ENCODE data around the gene PAK1IP1.
A peak's percentile ranks its signal among the peaks of the same experiment; 100 is the strongest.
"Not testable (repeated sequence)": the region's sequence is repeated elsewhere in the genome, so short reads cannot be mapped to it uniquely, and the experiment has no call there.

The PAK1IP1 gene

GRCh38 chr6:10694302-10695085, at the start of gene PAK1IP1, which contains the start of gene C6orf52:
Gene PAK1IP1 (plus strand): TSS chr6:10694972. CDS start chr6:10694986, 14 bp downstream.
Gene C6orf52 (minus strand): TSS chr6:10694616. CDS start chr6:10687550, 7,066 bp downstream.
- DNase-seq: peak; percentile 93

GRCh38 chr6:10655508-10656055, 39.2 kb upstream of the PAK1IP1 start:
- DNase-seq: peak; percentile 24

- DNase-seq: no peak
Observed at GRCh38 chr6:10658910-10659698, 35.7 kb upstream of the PAK1IP1 start.

- no peak for DNase-seq
Observed at GRCh38 chr6:10659699-10660348, 34.9 kb upstream of the PAK1IP1 start.

GRCh38 chr6:10660431-10661191, 34.2 kb upstream of the PAK1IP1 start:
- DNase-seq: not testable (repeated sequence)

GRCh38 chr6:10662207-10662606, 32.6 kb upstream of the PAK1IP1 start:
- no peak for DNase-seq

- no peak for DNase-seq
Observed at GRCh38 chr6:10662742-10663141, 32.0 kb upstream of the PAK1IP1 start.

GRCh38 chr6:10665595-10665994, 29.2 kb upstream of the PAK1IP1 start:
- DNase-seq: not testable (repeated sequence)

- no peak for DNase-seq
Observed at GRCh38 chr6:10668126-10668917, 26.4 kb upstream of the PAK1IP1 start.

GRCh38 chr6:10676403-10676802, 18.4 kb upstream of the PAK1IP1 start:
- DNase-seq: no peak

GRCh38 chr6:10678456-10678855, 16.3 kb upstream of the PAK1IP1 start:
- no peak for DNase-seq

GRCh38 chr6:10681795-10682194, 13.0 kb upstream of the PAK1IP1 start:
- no peak for DNase-seq

GRCh38 chr6:10682355-10682988, 12.3 kb upstream of the PAK1IP1 start:
- DNase-seq: no peak

GRCh38 chr6:10684618-10685017, 10.2 kb upstream of the PAK1IP1 start:
- no peak for DNase-seq

- DNase-seq: no peak
Observed at GRCh38 chr6:10685092-10685915, 9.5 kb upstream of the PAK1IP1 start.

GRCh38 chr6:10686901-10687300, 7.9 kb upstream of the PAK1IP1 start:
- no peak for DNase-seq

- no peak for DNase-seq
Observed at GRCh38 chr6:10687582-10687981, 7.2 kb upstream of the PAK1IP1 start.

GRCh38 chr6:10690651-10691445, 3.9 kb upstream of the PAK1IP1 start:
- no peak for DNase-seq

- no peak for DNase-seq
Observed at GRCh38 chr6:10692965-10693538, 1.7 kb upstream of the PAK1IP1 start.

Measured in CD4-positive, alpha-beta T cell treated with Interleukin-4 for 4 hours (primary cell).